Measurements from ENCODE around the gene CXCR6.

GRCh38 chr3:45958321-45958791 lies 15.1 kb downstream of the CXCR6 start:
- TF ChIP-seq EZH2 (IDR thresholded peaks at IDR 0.05) (no peak), CTCF (IDR thresholded peaks at IDR 0.05) (no peak)
